ENCODE measurements around the gene HSPH1. TPM values are rescaled to one million over a fixed set of nuclear protein-coding genes. Genes with fewer than 3 reads are reported as not detected.

Gene HSPH1
- total and polyA plus RNA-seq, 2 of the 8 experiments (the other 6 are each of a cell fraction or from before 2014, with no cell fraction given) = 14.2 to 145 TPM

- no peak overlapping the region for H2AFZ ChIP-seq (ENCODE audit: low read length)
- TF ChIP-seq CEBPB (IDR thresholded peaks at IDR 0.05; ENCODE audit: low read depth, low read length) = no peak
- TF ChIP-seq HDAC2 (IDR thresholded peaks at IDR 0.05; ENCODE audit: borderline replicate concordance in 1 of 2, low read depth in 2 of 2, low read length in 2 of 2) = no peak
- TF ChIP-seq SIX5 (IDR thresholded peaks at IDR 0.05; ENCODE audit: low read depth, low read length) = no peak
- TF ChIP-seq BRCA1 (IDR thresholded peaks at IDR 0.05; ENCODE audit: low read depth, low read length) = no peak
- no peak for TF ChIP-seq MAFK (IDR thresholded peaks at IDR 0.05; ENCODE audit: low read depth, low read length)
- TF ChIP-seq TCF12 (IDR thresholded peaks at IDR 0.05; ENCODE audit: low read depth, low read length) = no peak
- no peak for TF ChIP-seq E2F6 (IDR thresholded peaks at IDR 0.05)
- no peak for TF ChIP-seq CTCF (IDR thresholded peaks at IDR 0.05; ENCODE audit: control extremely low read depth in 1 of 3, insufficient read depth in 1 of 3, low read depth in 1 of 3, low read length in 3 of 3)
- no peak for TF ChIP-seq POU5F1 (IDR thresholded peaks at IDR 0.05; ENCODE audit: low read depth, low read length)
- TF ChIP-seq SIN3A (conservative IDR thresholded peaks at IDR 0.05 in 1 of 2, IDR thresholded peaks at IDR 0.05 in 1 of 2; ENCODE audit: low read depth in 1 of 2, low read length in 2 of 2) = no peak
- no peak for TF ChIP-seq SRF (IDR thresholded peaks at IDR 0.05; ENCODE audit: low read depth, low read length)
Observed at GRCh38 chr13:31196992-31197391, 35.3 kb upstream of the HSPH1 start.

More at GRCh38 chr13:31196992-31197391, 35.3 kb upstream of the HSPH1 start:
- POLR2A ChIA-PET (ENCODE audit: partially characterized antibody) = no interaction called here
- no peak overlapping the region for H3K18ac ChIP-seq (ENCODE audit: extremely low read depth, low read length)
- no peak overlapping the region for H4K8ac ChIP-seq (ENCODE audit: extremely low read depth, insufficient read depth, low read length)
- no peak overlapping the region for H3K27ac ChIP-seq (ENCODE audit: low read depth, low read length)
- no peak overlapping the region for H3K4me3 ChIP-seq (ENCODE audit: extremely low read depth in 1 of 4, insufficient read depth in 2 of 4, low read depth in 3 of 4, low read length in 4 of 4)
- H2BK15ac ChIP-seq (ENCODE audit: low read length) = no peak overlapping the region
- H3K9ac ChIP-seq (replicated peaks in 1 of 4; ENCODE audit: extremely low read depth in 1 of 4, low read depth in 3 of 4, low read length in 3 of 4) = no peak overlapping the region
- DNase-seq (ENCODE audit: low read depth in 1 of 2, low spot score in 2 of 2) = no peak
- no peak overlapping the region for H3K14ac ChIP-seq (ENCODE audit: insufficient read length)
- CTCF ChIA-PET (ENCODE audit: partially characterized antibody) = interaction anchor here (0.9 to 1.0 kb wide), 2 partner anchors 211 to 213 kb away, joined by 3 read pairs; no protein-coding TSS in a partner anchor
- no peaks in the 10 kb centered on the region for H3K23me2 ChIP-seq (ENCODE audit: low read depth, low read length)
- H4K20me1 ChIP-seq (replicated peaks in 1 of 2; ENCODE audit: control insufficient read depth in 1 of 2, insufficient read depth in 2 of 2, low read length in 2 of 2) = no peaks in the 10 kb centered on the region
- H2BK5ac ChIP-seq (ENCODE audit: low read depth, low read length) = no peak overlapping the region
- no peak overlapping the region for H4K5ac ChIP-seq (ENCODE audit: insufficient read length, low read depth, low read length)
- no peaks in the 10 kb centered on the region for H3K36me3 ChIP-seq (ENCODE audit: control insufficient read depth in 2 of 4, insufficient read depth in 4 of 4, low read length in 3 of 4)
- H3K9me3 ChIP-seq (ENCODE audit: insufficient read depth in 2 of 2, low read depth in 1 of 2, low read length in 1 of 2) = no peaks in the 10 kb centered on the region
- no peak overlapping the region for H3K4me2 ChIP-seq (ENCODE audit: insufficient read depth in 1 of 2, low read depth in 2 of 2, low read length in 2 of 2)
- H4K91ac ChIP-seq (replicated peaks; ENCODE audit: insufficient read length, low read length) = no peak overlapping the region
- WGBS, 2 experiments (ENCODE audit: extremely low coverage in 1 of 2, insufficient coverage in 1 of 2, insufficient read length in 1 of 2, insufficient replicate concordance in 2 of 2, low coverage in 1 of 2, low lambda C conversion rate in 2 of 2, missing lambda C conversion rate in 1 of 2) = 86% methylated on average over 6 of the region's 6 CpGs; no CpG with 5 or more reads in 1 of the 2 experiments
- H3K56ac ChIP-seq (replicated peaks; ENCODE audit: insufficient read length, low read depth, low read length) = no peak overlapping the region
- H3K4ac ChIP-seq (replicated peaks; ENCODE audit: insufficient read length, low read depth, low read length) = no peak overlapping the region
- H3K79me1 ChIP-seq (ENCODE audit: low read depth, low read length) = no peaks in the 10 kb centered on the region
- peaks cover 0 to 5% (median 0%) of the 10 kb centered on the region in 4 experiments; a peak in 2 of 7 replicates for H3K4me1 ChIP-seq (replicated peaks in 1 of 4; ENCODE audit: control insufficient read depth in 3 of 4, insufficient read depth in 4 of 4, low read length in 3 of 4)
- H3K27me3 ChIP-seq (replicated peaks in 1 of 4; ENCODE audit: control insufficient read depth in 3 of 4, extremely low read depth in 1 of 4, insufficient read depth in 3 of 4, low read length in 3 of 4) = no peaks in the 10 kb centered on the region; a peak in 2 of 7 replicates
- H2BK12ac ChIP-seq (ENCODE audit: low read depth, low read length) = no peak overlapping the region
- H2BK20ac ChIP-seq (ENCODE audit: low read length) = no peak overlapping the region
- H2BK120ac ChIP-seq (replicated peaks; ENCODE audit: low read depth, low read length) = no peak overlapping the region
- H2AK5ac ChIP-seq (ENCODE audit: low read depth, low read length) = no peak overlapping the region
- no peak overlapping the region for H3K23ac ChIP-seq (ENCODE audit: insufficient read length)
- no peaks in the 10 kb centered on the region for H3K79me2 ChIP-seq (ENCODE audit: control insufficient read depth in 1 of 2, insufficient read depth in 2 of 2, low read length in 2 of 2)
- FAIRE-seq = no peak

All from H1 (cell line).